HTR-8/SVneo (cell line): ENCODE measurements around the gene GRK3.
A peak's percentile ranks its signal among the peaks of the same experiment; 100 is the strongest.
"Not testable (repeated sequence)": the region's sequence is repeated elsewhere in the genome, so short reads cannot be mapped to it uniquely, and the experiment has no call there.

Experiments used
- DNase-seq: peaks from one replicate; pipeline ENCODE4 v3.0.0; 2011; ENCODE audit warnings: low spot score, mixed read lengths; ENCODE audit not compliant: insufficient read length
- FAIRE-seq: peaks from 2 replicates; lab custom pipeline; 2011; peaks lifted over from hg19 to GRCh38; lab: Jason Lieb, UNC

GRK3 gene

GRCh38 chr22:25564320-25564978, at the start of gene GRK3:
TSS of gene GRK3 (plus strand) at chr22:25564675. CDS start at chr22:25565041, 366 bp downstream.
- peak; percentile 34 for DNase-seq
- no peak for FAIRE-seq

- no peak for FAIRE-seq
- DNase-seq = no peak
These were observed 46.3 kb upstream of the GRK3 start for GRCh38 chr22:25518000-25518663.

- FAIRE-seq (no peak), DNase-seq (no peak)
These were observed 39.1 kb upstream of the GRK3 start for GRCh38 chr22:25525376-25525775.

GRCh38 chr22:25525804-25526584, 38.5 kb upstream of the GRK3 start:
- FAIRE-seq, DNase-seq: not testable (repeated sequence)

GRCh38 chr22:25527016-25527415, 37.5 kb upstream of the GRK3 start:
- not testable (repeated sequence) for FAIRE-seq, DNase-seq

GRCh38 chr22:25528068-25528467, 36.4 kb upstream of the GRK3 start:
- not testable (repeated sequence) for DNase-seq, FAIRE-seq

- not testable (repeated sequence) for DNase-seq, FAIRE-seq
These were observed 35.4 kb upstream of the GRK3 start for GRCh38 chr22:25529059-25529458.

GRCh38 chr22:25529541-25530137, 34.8 kb upstream of the GRK3 start:
- not testable (repeated sequence) for FAIRE-seq, DNase-seq

GRCh38 chr22:25531677-25532076, 32.8 kb upstream of the GRK3 start:
- FAIRE-seq, DNase-seq: not testable (repeated sequence)

- DNase-seq (no peak), FAIRE-seq (no peak)
These were observed 29.8 kb upstream of the GRK3 start for GRCh38 chr22:25534724-25535123.

GRCh38 chr22:25536589-25536988, 27.9 kb upstream of the GRK3 start:
- no peak for FAIRE-seq
- DNase-seq = no peak

- no peak for DNase-seq
These were observed 24.1 kb upstream of the GRK3 start for GRCh38 chr22:25540166-25540907.

GRCh38 chr22:25540908-25541660, 23.4 kb upstream of the GRK3 start:
- DNase-seq (no peak), FAIRE-seq (no peak)

More at GRCh38 chr22:25540166-25540907, 24.1 kb upstream of the GRK3 start:
- FAIRE-seq = no peak

GRCh38 chr22:25542191-25542590, 22.3 kb upstream of the GRK3 start:
- DNase-seq = no peak
- FAIRE-seq = no peak

GRCh38 chr22:25542720-25543402, 21.6 kb upstream of the GRK3 start:
- no peak for DNase-seq
- no peak for FAIRE-seq

GRCh38 chr22:25545146-25545545, 19.3 kb upstream of the GRK3 start:
- DNase-seq (no peak), FAIRE-seq (no peak)

- FAIRE-seq = no peak
These were observed 18.8 kb upstream of the GRK3 start for GRCh38 chr22:25545672-25546071.

GRCh38 chr22:25546242-25546641, 18.2 kb upstream of the GRK3 start:
- FAIRE-seq = no peak
- DNase-seq = no peak

More at GRCh38 chr22:25545672-25546071, 18.8 kb upstream of the GRK3 start:
- no peak for DNase-seq
